OCI-LY1 (cell line): ENCODE results near the gene TBC1D7.

Experiments
- EZH2 ChIP-seq: fragments of 200-600 bp; sonication (generic), shearing (Covaris generic); IDR thresholded peaks from 2 replicates; pipeline ENCODE4 v1.8.0; 2017; ENCODE audit warnings: borderline replicate concordance, mixed run types, mild to moderate bottlenecking, antibody characterized with exemption, low read length, moderate library complexity, mixed read lengths
- TF ChIP-seq, protein P1 (sequence below): fragments of 200-600 bp; sonication (generic), shearing (Covaris generic); IDR thresholded peaks from 2 replicates; pipeline ENCODE4 v1.5.1; 2017; ENCODE audit warnings: mild to moderate bottlenecking, antibody characterized with exemption, low read length, moderate library complexity, mixed read lengths

GRCh38 chr6:13355043-13355945 is 27.0 kb upstream of the TBC1D7 start:
- TF ChIP-seq, protein P1, sequence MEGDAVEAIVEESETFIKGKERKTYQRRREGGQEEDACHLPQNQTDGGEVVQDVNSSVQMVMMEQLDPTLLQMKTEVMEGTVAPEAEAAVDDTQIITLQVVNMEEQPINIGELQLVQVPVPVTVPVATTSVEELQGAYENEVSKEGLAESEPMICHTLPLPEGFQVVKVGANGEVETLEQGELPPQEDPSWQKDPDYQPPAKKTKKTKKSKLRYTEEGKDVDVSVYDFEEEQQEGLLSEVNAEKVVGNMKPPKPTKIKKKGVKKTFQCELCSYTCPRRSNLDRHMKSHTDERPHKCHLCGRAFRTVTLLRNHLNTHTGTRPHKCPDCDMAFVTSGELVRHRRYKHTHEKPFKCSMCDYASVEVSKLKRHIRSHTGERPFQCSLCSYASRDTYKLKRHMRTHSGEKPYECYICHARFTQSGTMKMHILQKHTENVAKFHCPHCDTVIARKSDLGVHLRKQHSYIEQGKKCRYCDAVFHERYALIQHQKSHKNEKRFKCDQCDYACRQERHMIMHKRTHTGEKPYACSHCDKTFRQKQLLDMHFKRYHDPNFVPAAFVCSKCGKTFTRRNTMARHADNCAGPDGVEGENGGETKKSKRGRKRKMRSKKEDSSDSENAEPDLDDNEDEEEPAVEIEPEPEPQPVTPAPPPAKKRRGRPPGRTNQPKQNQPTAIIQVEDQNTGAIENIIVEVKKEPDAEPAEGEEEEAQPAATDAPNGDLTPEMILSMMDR, result no peak
- no peak for TF ChIP-seq EZH2
